RKO (cell line): Measurements from ENCODE around the gene SERPINF2.
"Not testable (repeated sequence)": the region's sequence is repeated elsewhere in the genome, so short reads cannot be mapped to it uniquely, and the experiment has no call there.

Experiments used
- DNase-seq: peaks from one replicate; pipeline ENCODE4 v3.0.0-alpha.2; 2016; ENCODE audit warnings: low spot score

Gene SERPINF2

GRCh38 chr17:1735418-1735817 lies 7.3 kb upstream of the SERPINF2 start:
- DNase-seq: no peak

GRCh38 chr17:1735834-1736347 lies 6.8 kb upstream of the SERPINF2 start:
- DNase-seq: no peak

- DNase-seq: no peak
Observed at GRCh38 chr17:1736348-1737281, 6.1 kb upstream of the SERPINF2 start.

- DNase-seq: no peak
Observed at GRCh38 chr17:1737531-1738291, 5.0 kb upstream of the SERPINF2 start.

- DNase-seq: not testable (repeated sequence)
Observed at GRCh38 chr17:1741899-1742298, 772 bp upstream of the SERPINF2 start.

- DNase-seq: no peak
Observed at GRCh38 chr17:1743088-1743439, 393 bp downstream of the SERPINF2 start.

- DNase-seq: no peak
Observed at GRCh38 chr17:1744551-1745512, 2.2 kb downstream of the SERPINF2 start.

- DNase-seq: no peak
Observed at GRCh38 chr17:1745513-1746020, 2.9 kb downstream of the SERPINF2 start.

- DNase-seq: no peak
Observed at GRCh38 chr17:1746975-1747543, 4.4 kb downstream of the SERPINF2 start.

GRCh38 chr17:1750628-1751027 lies 8.0 kb downstream of the SERPINF2 start:
- no peak for DNase-seq

- no peak for DNase-seq
Observed at GRCh38 chr17:1752425-1753262, 10.0 kb downstream of the SERPINF2 start.

- DNase-seq: no peak
Observed at GRCh38 chr17:1753767-1754429, 11.2 kb downstream of the SERPINF2 start.

- no peak for DNase-seq
Observed at GRCh38 chr17:1754430-1755112, 11.9 kb downstream of the SERPINF2 start.

- no peak for DNase-seq
Observed at GRCh38 chr17:1755252-1755826, 12.7 kb downstream of the SERPINF2 start.

GRCh38 chr17:1755827-1756262 lies 13.2 kb downstream of the SERPINF2 start:
- DNase-seq: no peak

GRCh38 chr17:1758807-1759206 lies 16.1 kb downstream of the SERPINF2 start:
- DNase-seq: no peak

GRCh38 chr17:1759529-1759928 lies 16.9 kb downstream of the SERPINF2 start:
- no peak for DNase-seq

- DNase-seq: no peak
Observed at GRCh38 chr17:1762233-1762900, 19.7 kb downstream of the SERPINF2 start.
